DOHH2 (cell line): ENCODE data around the gene EARS2.
"Not testable (repeated sequence)": the region's sequence is repeated elsewhere in the genome, so short reads cannot be mapped to it uniquely, and the experiment has no call there.

ENCODE experiments used
- H3F3A ChIP-seq: fragments of 200-600 bp; sonication (generic), shearing (Covaris generic); 2 replicates; pipeline ENCODE4 v1.6.0; 2016; ENCODE audit warnings: antibody characterized with exemption, mild to moderate bottlenecking; ENCODE audit not compliant: control insufficient read depth, insufficient read depth
- H3K27ac ChIP-seq: fragments of 200-600 bp; sonication (generic); 2 replicates; pipeline ENCODE4 v1.5.1; 2014; ENCODE audit warnings: low read depth, mild to moderate bottlenecking, low read length, moderate library complexity
- H3K27me3 ChIP-seq: fragments of 200-600 bp; sonication (generic); 2 replicates; pipeline ENCODE4 v1.6.1; 2014; ENCODE audit warnings: mild to moderate bottlenecking, low read length, mixed read lengths; ENCODE audit not compliant: control insufficient read depth
- H3K36me3 ChIP-seq: fragments of 200-600 bp; sonication (generic); 2 replicates; pipeline ENCODE4 v1.6.1; 2014; ENCODE audit warnings: mild to moderate bottlenecking, low read length, moderate library complexity, mixed read lengths; ENCODE audit not compliant: control insufficient read depth
- H3K4me1 ChIP-seq: fragments of 200-600 bp; sonication (generic); 2 replicates; pipeline ENCODE4 v1.6.1; 2014; ENCODE audit warnings: mild to moderate bottlenecking, low read length, mixed read lengths; ENCODE audit not compliant: control insufficient read depth
- H3K4me2 ChIP-seq: fragments of 200-600 bp; sonication (generic); 2 replicates; pipeline ENCODE4 v1.6.0; 2014; ENCODE audit warnings: mild to moderate bottlenecking, low read length, moderate library complexity
- H3K4me3 ChIP-seq: fragments of 200-600 bp; sonication (generic); 2 replicates; pipeline ENCODE4 v1.5.1; 2014; ENCODE audit warnings: mild to moderate bottlenecking, low read length, mixed read lengths
- H3K79me2 ChIP-seq: fragments of 200-600 bp; sonication (generic); 2 replicates; pipeline ENCODE4 v1.6.1; 2014; ENCODE audit warnings: mild to moderate bottlenecking, low read length, mixed read lengths; ENCODE audit not compliant: control insufficient read depth
- H3K9me2 ChIP-seq: fragments of 200-600 bp; sonication (generic); replicated peaks from 2 replicates; pipeline ENCODE4 v1.6.1; 2014; ENCODE audit warnings: mild to moderate bottlenecking, low read length, mixed read lengths; ENCODE audit not compliant: control insufficient read depth
- H3K9me3 ChIP-seq: fragments of 200-600 bp; sonication (generic); 2 replicates; pipeline ENCODE4 v1.6.1; 2014; ENCODE audit warnings: antibody characterized with exemption, low read length, mixed read lengths; ENCODE audit not compliant: control insufficient read depth, insufficient read depth
- H4K20me1 ChIP-seq: fragments of 200-600 bp; sonication (generic); 2 replicates; pipeline ENCODE4 v1.6.0; 2014; ENCODE audit warnings: low read depth, mild to moderate bottlenecking, antibody characterized with exemption, low read length, moderate library complexity; ENCODE audit not compliant: control insufficient read depth, insufficient read depth
- CTCF ChIP-seq: fragments of 200-600 bp; sonication (generic); IDR thresholded peaks from one replicate; pipeline ENCODE4 v1.5.1; 2014; ENCODE audit warnings: antibody characterized with exemption, mild to moderate bottlenecking, low read depth, low read length; ENCODE audit not compliant: poor library complexity, severe bottlenecking
- EZH2phosphoT487 ChIP-seq: fragments of 200-600 bp; sonication (generic); IDR thresholded peaks from 2 replicates; pipeline ENCODE4 v1.6.1; 2017; ENCODE audit warnings: borderline replicate concordance, mild to moderate bottlenecking, antibody characterized with exemption, low read length, moderate library complexity, mixed read lengths

EARS2 gene

GRCh38 chr16:23549938-23550337 lies 7.2 kb downstream of the EARS2 start:
- TF ChIP-seq CTCF (no peak), EZH2phosphoT487 (no peak)
- no peak overlapping the region for H3K27ac ChIP-seq

GRCh38 chr16:23544436-23544835 lies 12.7 kb downstream of the EARS2 start:
- H4K20me1 ChIP-seq, result no peaks in the 10 kb centered on the region

More at GRCh38 chr16:23549938-23550337, 7.2 kb downstream of the EARS2 start:
- Histone ChIP-seq H3K4me1 (peaks cover 8% of the 10 kb centered on the region), H3K4me3 (no peak overlapping the region), H3K27me3 (no peaks in the 10 kb centered on the region), H3K79me2 (peaks cover 15% of the 10 kb centered on the region), H3K9me2 (no peaks in the 10 kb centered on the region), H3K4me2 (no peak overlapping the region), H3K9me3 (no peaks in the 10 kb centered on the region), H3K36me3 (peaks cover 63% of the 10 kb centered on the region), H3F3A (peaks cover 7% of the 10 kb centered on the region; the same call in 1 of the 2 replicates), H4K20me1 (no peaks in the 10 kb centered on the region)

GRCh38 chr16:23540817-23541178 lies 16.4 kb downstream of the EARS2 start:
- H3K9me2 ChIP-seq, H3F3A ChIP-seq, H4K20me1 ChIP-seq, H3K4me3 ChIP-seq, H3K79me2 ChIP-seq, H3K9me3 ChIP-seq, H3K4me2 ChIP-seq, H3K27me3 ChIP-seq, H3K4me1 ChIP-seq, H3K27ac ChIP-seq: not testable (repeated sequence)
- peaks cover 54% of the 10 kb centered on the region for H3K36me3 ChIP-seq

More at GRCh38 chr16:23544436-23544835, 12.7 kb downstream of the EARS2 start:
- H3K4me1 ChIP-seq, result no peaks in the 10 kb centered on the region
- H3K36me3 ChIP-seq, result peaks cover 68% of the 10 kb centered on the region
- H3K4me2 ChIP-seq, result no peak overlapping the region
- TF ChIP-seq EZH2phosphoT487 (no peak), CTCF (no peak)
- H3K9me2 ChIP-seq, result no peaks in the 10 kb centered on the region
- no peak overlapping the region for H3K27ac ChIP-seq
- no peaks in the 10 kb centered on the region for H3F3A ChIP-seq
- no peaks in the 10 kb centered on the region for H3K79me2 ChIP-seq
- H3K9me3 ChIP-seq, result no peaks in the 10 kb centered on the region
- H3K4me3 ChIP-seq, result no peak overlapping the region
- H3K27me3 ChIP-seq, result no peaks in the 10 kb centered on the region

- Histone ChIP-seq H3K9me3 (no peaks in the 10 kb centered on the region), H3K4me2 (no peak overlapping the region), H4K20me1 (no peaks in the 10 kb centered on the region), H3K4me3 (no peak overlapping the region), H3K36me3 (peaks cover 54% of the 10 kb centered on the region), H3F3A (no peaks in the 10 kb centered on the region), H3K27ac (no peak overlapping the region), H3K4me1 (peaks cover 9% of the 10 kb centered on the region), H3K27me3 (no peaks in the 10 kb centered on the region), H3K9me2 (no peaks in the 10 kb centered on the region), H3K79me2 (no peaks in the 10 kb centered on the region)
- TF ChIP-seq EZH2phosphoT487 (no peak), CTCF (no peak)
These were observed 16.9 kb downstream of the EARS2 start for GRCh38 chr16:23539984-23540816.
